Endothelial cell (in vitro differentiated cells): ENCODE results near the gene FFAR1. TPM values are rescaled to one million over a fixed set of nuclear protein-coding genes. Genes with fewer than 3 reads are reported as not detected.
"Not testable (repeated sequence)": the region's sequence is repeated elsewhere in the genome, so short reads cannot be mapped to it uniquely, and the experiment has no call there.

Experiments
- DNase-seq: peaks from one replicate; pipeline ENCODE4 v3.0.0; 2021; ENCODE audit warnings: low spot score
- H3K27ac Mint-ChIP-seq: one replicate; pipeline ENCODE4 v1.8.0; 2021; ENCODE audit warnings: mixed read lengths, inconsistent platforms; ENCODE audit not compliant: unreplicated experiment
- H3K27me3 Mint-ChIP-seq: one replicate; pipeline ENCODE4 v1.8.0; 2021; ENCODE audit warnings: mild to moderate bottlenecking, moderate library complexity, mixed read lengths, inconsistent platforms; ENCODE audit not compliant: unreplicated experiment
- H3K36me3 Mint-ChIP-seq: one replicate; pipeline ENCODE4 v1.8.0; 2021; ENCODE audit warnings: mild to moderate bottlenecking, low read depth, mixed read lengths, inconsistent platforms; ENCODE audit not compliant: unreplicated experiment
- H3K4me1 Mint-ChIP-seq: one replicate; pipeline ENCODE4 v1.8.0; 2021; ENCODE audit warnings: mild to moderate bottlenecking, mixed read lengths, inconsistent platforms; ENCODE audit not compliant: unreplicated experiment
- H3K4me3 Mint-ChIP-seq: one replicate; pipeline ENCODE4 v1.8.0; 2021; ENCODE audit warnings: mild to moderate bottlenecking, mixed read lengths, inconsistent platforms; ENCODE audit not compliant: unreplicated experiment
- H3K9me3 Mint-ChIP-seq: one replicate; pipeline ENCODE4 v1.8.0; 2021; ENCODE audit warnings: mixed read lengths, inconsistent platforms; ENCODE audit not compliant: unreplicated experiment
- CTCF ChIP-seq: fragments of 200-600 bp; sonication (generic); IDR thresholded peaks from one replicate; pipeline ENCODE4 v1.5.0; 2021; ENCODE audit warnings: antibody characterized with exemption; ENCODE audit not compliant: unreplicated experiment
- total RNA-seq: library from RNA; stranded (reverse); fragmentation: NEBNext Ultra II Directional; extraction: Animal tissue kit (Norgen Biotek cat#: 25700); gene quantifications from one replicate; pipeline ENCODE4 v1.2.1, GENCODE V29; 2021; ENCODE audit not compliant: unreplicated experiment

The FFAR1 gene
- total RNA-seq, 1 donor from 2014 or later, result not detected

- no peaks in the 10 kb centered on the region for H3K36me3 Mint-ChIP-seq
- no peak for TF ChIP-seq CTCF
- no peaks in the 10 kb centered on the region for H3K9me3 Mint-ChIP-seq
- DNase-seq, result no peak
- peaks cover 4% of the 10 kb centered on the region for H3K27me3 Mint-ChIP-seq
- H3K4me3 Mint-ChIP-seq, result no peak overlapping the region
- H3K4me1 Mint-ChIP-seq, result no peaks in the 10 kb centered on the region
- H3K27ac Mint-ChIP-seq, result no peak overlapping the region
Measured at GRCh38 chr19:35365303-35365702, 17.6 kb downstream of the FFAR1 start.

- no peak for DNase-seq
- no peak overlapping the region for H3K4me3 Mint-ChIP-seq
- TF ChIP-seq CTCF, result no peak
- no peak overlapping the region for H3K27ac Mint-ChIP-seq
- no peaks in the 10 kb centered on the region for H3K9me3 Mint-ChIP-seq
- no peaks in the 10 kb centered on the region for H3K36me3 Mint-ChIP-seq
- H3K27me3 Mint-ChIP-seq, result peaks cover 2% of the 10 kb centered on the region
- H3K4me1 Mint-ChIP-seq, result no peaks in the 10 kb centered on the region
Measured at GRCh38 chr19:35368378-35368777, 20.7 kb downstream of the FFAR1 start.

GRCh38 chr19:35369522-35369921, 21.8 kb downstream of the FFAR1 start:
- Mint-ChIP-seq H3K4me1 (no peaks in the 10 kb centered on the region), H3K27ac (no peak overlapping the region), H3K27me3 (peaks cover 7% of the 10 kb centered on the region), H3K4me3 (no peak overlapping the region), H3K9me3 (no peaks in the 10 kb centered on the region), H3K36me3 (no peaks in the 10 kb centered on the region)
- TF ChIP-seq CTCF, result no peak
- no peak for DNase-seq

GRCh38 chr19:35370722-35371121, 23.0 kb downstream of the FFAR1 start, which contains the start of gene GPR42:
Gene GPR42, plus strand, starts transcription at chr19:35371068. Its CDS starts 292 bp downstream, at chr19:35371360.
- Mint-ChIP-seq H3K27ac (no peak within 1 kb of the TSS), H3K27me3 (peaks cover 6% of the 10 kb centered on the region), H3K36me3 (no peaks in the 10 kb centered on the region), H3K9me3 (no peaks in the 10 kb centered on the region), H3K4me3 (no peak within 1 kb of the TSS), H3K4me1 (no peaks in the 10 kb centered on the region)
- no peak for DNase-seq
- no peak for TF ChIP-seq CTCF

GRCh38 chr19:35373492-35373891, 25.8 kb downstream of the FFAR1 start:
- Mint-ChIP-seq H3K36me3 (no peaks in the 10 kb centered on the region), H3K4me1 (no peaks in the 10 kb centered on the region), H3K9me3 (no peaks in the 10 kb centered on the region), H3K27ac (no peak overlapping the region), H3K27me3 (peaks cover 9% of the 10 kb centered on the region), H3K4me3 (no peak overlapping the region)
- no peak for TF ChIP-seq CTCF
- DNase-seq, result no peak

GRCh38 chr19:35374031-35374430, 26.3 kb downstream of the FFAR1 start:
- H3K9me3 Mint-ChIP-seq, H3K27me3 Mint-ChIP-seq, H3K4me1 Mint-ChIP-seq, H3K27ac Mint-ChIP-seq, DNase-seq, H3K4me3 Mint-ChIP-seq, H3K36me3 Mint-ChIP-seq: not testable (repeated sequence)
